Right atrium auricular region (tissue), 2 donors: ENCODE measurements around the gene TMPRSS6. TPM values are rescaled to one million over a fixed set of nuclear protein-coding genes. Genes with fewer than 3 reads are reported as not detected.
A peak's percentile ranks its signal among the peaks of the same experiment; 100 is the strongest.
"Not testable (repeated sequence)": the region's sequence is repeated elsewhere in the genome, so short reads cannot be mapped to it uniquely, and the experiment has no call there.

Source experiments
- DNase-seq: peaks from one replicate; pipeline ENCODE4 v3.0.0-alpha.2; 2019; ENCODE audit warnings: low spot score
- H3K27ac ChIP-seq, 2 donors: fragments of 200-600 bp; sonication (generic); 1 replicate in 1 of 2; 2 replicates in 1 of 2; pipeline ENCODE4 v1.5.1; 2016 to 2019
- H3K27me3 ChIP-seq, 2 donors: fragments of 200-600 bp; sonication (generic); one replicate each; pipeline versions ENCODE4 v1.5.1 to v1.6.0; 2017 to 2019
- H3K36me3 ChIP-seq: fragments of 200-600 bp; sonication (generic); one replicate; pipeline ENCODE4 v1.5.1; 2016
- H3K4me1 ChIP-seq, 2 donors: fragments of 200-600 bp; sonication (generic); one replicate each; pipeline versions ENCODE4 v1.5.1 to v1.6.0; 2017 to 2019
- H3K4me3 ChIP-seq, 2 donors: fragments of 200-600 bp; sonication (generic); 1 replicate in 1 of 2; 2 replicates in 1 of 2; pipeline ENCODE4 v1.5.1; 2017 to 2019; ENCODE audit warnings: mild to moderate bottlenecking in 1 of 2, moderate library complexity in 1 of 2
- H3K9me3 ChIP-seq, 2 donors: fragments of 200-600 bp; sonication (generic); one replicate each; pipeline ENCODE4 v1.5.1; 2019
- CTCF ChIP-seq, 2 donors: fragments of 200-600 bp; sonication (generic); IDR thresholded peaks; one replicate each; pipeline ENCODE4 v1.5.1; 2019; ENCODE audit warnings: antibody characterized with exemption in 2 of 2
- total RNA-seq, 2 donors: library from RNA; depleted of rRNA; stranded (reverse); fragments of >200 nt; gene quantifications; one replicate each; pipeline ENCODE4 v1.1.0, GENCODE V29; 2016

The TMPRSS6 gene
- total RNA-seq, 2 donors from 2014 or later = not detected

- Histone ChIP-seq H3K36me3 (no peaks in the 10 kb centered on the region), H3K27ac (no peak overlapping the region), H3K27me3 (no peaks in the 10 kb centered on the region)
These were observed 31.6 kb downstream of the TMPRSS6 start for GRCh38 chr22:37077802-37078448.

GRCh38 chr22:37075822-37076433, 33.6 kb downstream of the TMPRSS6 start:
- Histone ChIP-seq H3K4me1 (no peaks in the 10 kb centered on the region), H3K4me3 (no peak overlapping the region), H3K27ac (no peak overlapping the region), H3K36me3 (no peaks in the 10 kb centered on the region), H3K9me3 (no peaks in the 10 kb centered on the region), H3K27me3 (no peaks in the 10 kb centered on the region)
- no peak for DNase-seq
- TF ChIP-seq CTCF (IDR thresholded peaks at IDR 0.05) = no peak

More at GRCh38 chr22:37077802-37078448, 31.6 kb downstream of the TMPRSS6 start:
- DNase-seq = peak; percentile 62
- H3K9me3 ChIP-seq = no peaks in the 10 kb centered on the region
- no peak overlapping the region for H3K4me3 ChIP-seq
- peak; percentile 91 to 95 for TF ChIP-seq CTCF (IDR thresholded peaks at IDR 0.05)
- H3K4me1 ChIP-seq = no peaks in the 10 kb centered on the region

- no peak for TF ChIP-seq CTCF (IDR thresholded peaks at IDR 0.05)
- Histone ChIP-seq H3K27ac (no peak overlapping the region), H3K36me3 (no peaks in the 10 kb centered on the region), H3K4me3 (no peak overlapping the region), H3K27me3 (no peaks in the 10 kb centered on the region), H3K4me1 (no peaks in the 10 kb centered on the region), H3K9me3 (no peaks in the 10 kb centered on the region)
- no peak for DNase-seq
These were observed 34.5 kb downstream of the TMPRSS6 start for GRCh38 chr22:37075046-37075445.

GRCh38 chr22:37074537-37074936, 35.0 kb downstream of the TMPRSS6 start:
- H3K27me3 ChIP-seq = peaks cover 0 to 2% of the 10 kb centered on the region in 2 donors
- DNase-seq = no peak

GRCh38 chr22:37072673-37073072, 36.8 kb downstream of the TMPRSS6 start:
- DNase-seq = no peak

More at GRCh38 chr22:37074537-37074936, 35.0 kb downstream of the TMPRSS6 start:
- Histone ChIP-seq H3K4me1 (no peaks in the 10 kb centered on the region), H3K36me3 (no peaks in the 10 kb centered on the region), H3K9me3 (no peaks in the 10 kb centered on the region), H3K27ac (no peak overlapping the region), H3K4me3 (no peak overlapping the region)
- TF ChIP-seq CTCF (IDR thresholded peaks at IDR 0.05) = no peak

GRCh38 chr22:37071850-37072592, 37.5 kb downstream of the TMPRSS6 start:
- not testable (repeated sequence) for DNase-seq, H3K27ac ChIP-seq, H3K4me3 ChIP-seq, H3K36me3 ChIP-seq, H3K4me1 ChIP-seq, H3K9me3 ChIP-seq
- H3K27me3 ChIP-seq = peaks cover 0 to 16% of the 10 kb centered on the region in 2 donors

More at GRCh38 chr22:37072673-37073072, 36.8 kb downstream of the TMPRSS6 start:
- H3K4me1 ChIP-seq = no peaks in the 10 kb centered on the region
- no peaks in the 10 kb centered on the region for H3K9me3 ChIP-seq
- no peaks in the 10 kb centered on the region for H3K36me3 ChIP-seq
- H3K27ac ChIP-seq = no peak overlapping the region
- H3K27me3 ChIP-seq = peaks cover 0 to 16% of the 10 kb centered on the region in 2 donors
- no peak for TF ChIP-seq CTCF (IDR thresholded peaks at IDR 0.05)
- no peak overlapping the region for H3K4me3 ChIP-seq
